T-helper 2 cell treated with Interferon-gamma antibody and Interleukin-4, amounts not matched to agents 5 μg/mL and 100 μg/mL, for 36 hours (primary cell): Measurements from ENCODE around the gene COL18A1.

ENCODE experiments used
- DNase-seq: peaks from one replicate; pipeline ENCODE4 v3.0.0; 2021; ENCODE audit warnings: low spot score
- H3K27ac Mint-ChIP-seq: one replicate; pipeline ENCODE4 v1.8.0; 2021; ENCODE audit warnings: mild to moderate bottlenecking, mixed read lengths
- H3K27me3 Mint-ChIP-seq: one replicate; pipeline ENCODE4 v1.8.0; 2021; ENCODE audit warnings: low read depth, mixed read lengths
- H3K36me3 Mint-ChIP-seq: one replicate; pipeline ENCODE4 v1.8.0; 2021; ENCODE audit warnings: low read depth, mixed read lengths
- H3K4me1 Mint-ChIP-seq: one replicate; pipeline ENCODE4 v1.8.0; 2021; ENCODE audit warnings: low read depth, mixed read lengths
- H3K4me3 Mint-ChIP-seq: one replicate; pipeline ENCODE4 v1.8.0; 2022; ENCODE audit warnings: mild to moderate bottlenecking, moderate library complexity, mixed read lengths
- H3K9me3 Mint-ChIP-seq: one replicate; pipeline ENCODE4 v1.8.0; 2021; ENCODE audit warnings: mixed read lengths

The COL18A1 gene

DNA sequence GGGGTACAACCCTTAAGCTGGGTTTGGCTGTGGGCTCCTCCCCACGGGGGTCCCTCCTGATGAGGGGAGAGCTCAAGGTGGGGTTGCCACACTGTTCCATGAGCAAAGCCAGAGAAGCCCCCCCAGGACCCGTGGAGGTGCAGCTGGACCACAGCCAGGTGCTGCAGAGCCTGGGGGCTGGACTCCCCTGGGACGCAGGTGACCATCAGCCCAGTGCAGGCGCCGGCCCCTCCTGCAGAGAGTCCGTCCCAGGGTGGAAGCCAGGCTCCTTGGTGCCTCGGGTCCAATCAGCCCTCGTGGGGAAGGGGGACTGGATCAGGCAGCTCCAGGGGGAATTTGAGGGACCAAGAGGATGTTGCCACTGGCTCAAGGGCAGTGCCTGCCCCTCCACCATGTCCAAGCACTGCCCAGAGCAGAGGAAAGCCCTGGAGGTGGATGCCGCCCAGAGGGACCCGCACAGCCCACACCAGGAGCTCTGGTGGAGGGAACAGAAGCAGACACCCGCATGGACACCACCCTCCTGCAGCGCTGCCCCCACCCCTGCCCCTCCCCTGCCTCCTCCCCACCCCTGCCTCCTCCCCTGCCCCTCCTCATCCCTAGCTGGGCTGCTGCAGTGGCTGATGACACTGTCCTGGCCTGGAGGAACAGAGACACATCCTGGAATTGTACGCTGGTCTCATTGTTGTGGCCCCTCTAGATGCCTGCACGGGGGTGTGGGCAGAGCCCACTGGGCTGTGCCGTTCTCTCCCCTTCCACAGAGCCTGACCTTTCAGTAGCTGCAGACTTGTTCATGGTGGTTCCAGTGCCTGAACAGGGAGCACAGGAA is 30.8 kb upstream of the COL18A1 start:
- H3K9me3 Mint-ChIP-seq = no peaks in the 10 kb centered on the region

DNA sequence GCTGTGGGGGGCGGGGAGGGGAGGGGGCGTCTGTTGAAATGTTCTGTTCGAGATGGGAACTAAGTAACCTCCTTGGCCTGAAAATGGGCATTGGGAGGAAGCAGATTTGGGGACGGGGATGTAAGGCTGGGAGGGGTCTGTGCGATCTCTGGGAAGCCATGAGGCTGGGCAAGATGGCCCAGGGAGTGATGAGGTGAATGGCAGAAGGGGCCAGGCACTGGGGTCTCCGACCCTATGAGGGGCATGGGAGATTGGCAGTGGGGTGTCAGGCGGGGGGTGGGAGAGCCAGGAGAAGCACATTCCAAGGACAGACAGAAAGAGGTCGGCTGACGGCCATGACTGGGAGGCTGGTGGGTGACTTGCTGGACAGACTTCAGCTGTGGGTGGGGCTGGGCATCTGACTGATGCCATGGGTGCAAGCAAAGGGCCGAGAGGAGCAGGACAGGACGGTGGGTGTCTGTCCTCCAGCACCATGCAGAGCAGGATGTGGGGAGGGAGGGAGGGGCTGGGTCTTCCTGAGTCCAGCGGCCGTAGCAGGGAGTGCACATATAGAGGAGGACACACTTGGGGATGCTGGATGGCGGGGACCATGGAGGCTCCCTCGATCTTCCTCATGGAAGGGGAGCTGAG is 30.0 kb upstream of the COL18A1 start:
- Mint-ChIP-seq H3K4me3 (no peak overlapping the region), H3K36me3 (no peaks in the 10 kb centered on the region), H3K27ac (no peak overlapping the region), H3K27me3 (peaks cover 17% of the 10 kb centered on the region), H3K9me3 (no peaks in the 10 kb centered on the region), H3K4me1 (peaks cover 7% of the 10 kb centered on the region)
- no peak for DNase-seq

More for the DNA sequence above, 30.8 kb upstream of the COL18A1 start:
- Mint-ChIP-seq H3K27ac (no peak overlapping the region), H3K36me3 (no peaks in the 10 kb centered on the region), H3K27me3 (peaks cover 16% of the 10 kb centered on the region), H3K4me1 (peaks cover 7% of the 10 kb centered on the region), H3K4me3 (no peak overlapping the region)
- no peak for DNase-seq

DNA sequence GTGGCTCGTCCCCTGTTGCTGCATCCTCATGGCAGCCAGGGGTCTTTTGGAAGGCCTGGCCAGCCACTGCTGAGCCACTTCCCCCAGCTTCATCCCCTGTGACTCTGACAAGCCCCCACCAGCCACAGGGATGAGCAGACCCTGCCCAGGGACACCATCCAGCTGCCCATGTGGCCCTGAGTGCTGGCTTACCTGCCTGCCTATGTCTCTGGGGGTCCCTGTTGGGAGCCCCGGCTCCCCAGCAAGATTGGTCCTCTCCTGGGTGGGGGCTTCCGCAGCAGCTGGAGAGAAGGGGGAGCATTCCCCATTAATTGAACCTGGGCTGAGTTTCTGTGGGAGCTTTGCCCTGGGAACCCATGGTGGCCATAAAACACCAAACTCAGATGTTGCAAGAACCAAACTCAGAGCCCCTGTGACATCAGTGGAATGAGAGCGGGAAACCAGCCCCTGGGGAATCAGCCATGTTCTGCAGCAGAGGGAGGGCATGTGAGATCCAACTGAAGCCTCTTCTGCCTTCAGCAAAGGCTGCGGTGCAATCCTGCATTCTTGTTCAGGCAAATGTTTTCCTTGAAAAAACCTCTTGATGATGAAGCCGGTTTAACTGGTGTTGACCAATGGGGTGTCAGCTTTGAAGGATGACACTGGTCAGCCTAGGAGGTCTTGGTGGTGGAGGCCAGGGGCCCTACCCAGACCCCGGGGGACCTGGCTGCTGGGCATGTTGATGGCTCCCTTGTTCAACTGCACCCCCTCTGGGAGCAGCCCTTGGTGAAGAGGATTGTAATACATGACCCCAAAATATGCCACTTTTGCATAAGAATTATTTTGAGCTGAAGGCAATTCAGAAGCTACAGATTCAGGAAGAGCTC is 28.3 kb upstream of the COL18A1 start:
- H3K9me3 Mint-ChIP-seq = no peaks in the 10 kb centered on the region
- no peaks in the 10 kb centered on the region for H3K36me3 Mint-ChIP-seq
- no peak for DNase-seq
- no peak overlapping the region for H3K4me3 Mint-ChIP-seq
- peaks cover 14% of the 10 kb centered on the region for H3K27me3 Mint-ChIP-seq
- H3K4me1 Mint-ChIP-seq = no peaks in the 10 kb centered on the region
- no peak overlapping the region for H3K27ac Mint-ChIP-seq

DNA sequence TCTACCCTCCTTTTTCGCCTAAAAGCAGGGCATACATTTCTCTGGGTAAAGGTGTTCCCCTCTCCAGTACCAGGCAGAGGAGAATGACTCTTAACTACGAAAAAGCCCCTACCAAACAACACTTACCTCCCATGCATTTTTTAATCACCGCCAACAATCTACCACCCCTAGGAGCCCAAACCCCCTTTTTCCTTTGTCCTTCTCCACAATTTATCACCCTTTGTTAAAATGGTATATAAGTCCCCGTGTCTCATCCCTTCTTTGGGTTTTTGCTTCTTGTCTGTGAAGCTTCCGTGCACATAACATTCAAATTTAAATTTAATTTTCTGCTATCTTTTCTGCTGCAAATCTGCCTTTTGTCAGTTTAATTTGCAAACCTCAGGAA is 27.6 kb upstream of the COL18A1 start:
- Mint-ChIP-seq H3K27me3 (peaks cover 12% of the 10 kb centered on the region), H3K4me1 (no peaks in the 10 kb centered on the region), H3K27ac (no peak overlapping the region), H3K4me3 (no peak overlapping the region), H3K36me3 (no peaks in the 10 kb centered on the region), H3K9me3 (no peaks in the 10 kb centered on the region)
- DNase-seq = no peak

DNA sequence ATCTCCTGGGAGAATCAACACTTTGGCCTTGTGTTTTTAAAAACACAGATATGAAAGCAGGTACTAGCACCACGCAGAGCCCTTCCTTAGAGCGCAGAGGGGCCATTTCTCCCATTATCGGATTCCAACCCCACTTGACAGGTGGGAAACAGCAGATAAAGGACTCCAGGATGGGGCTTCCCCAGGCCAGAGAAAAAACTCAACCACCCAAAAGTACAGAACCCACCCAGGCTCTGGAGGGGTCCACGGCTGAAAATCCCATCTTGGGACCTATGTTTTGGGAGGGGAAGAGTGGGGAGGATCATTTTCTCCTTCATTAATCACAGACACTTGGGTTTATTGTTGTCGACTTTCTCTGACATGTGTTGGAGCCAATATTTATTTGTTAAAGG is 27.1 kb upstream of the COL18A1 start:
- H3K27me3 Mint-ChIP-seq = peaks cover 10% of the 10 kb centered on the region
- no peak overlapping the region for H3K27ac Mint-ChIP-seq
- H3K9me3 Mint-ChIP-seq = no peaks in the 10 kb centered on the region
- DNase-seq = no peak
- H3K4me3 Mint-ChIP-seq = no peak overlapping the region
- no peaks in the 10 kb centered on the region for H3K4me1 Mint-ChIP-seq
- no peaks in the 10 kb centered on the region for H3K36me3 Mint-ChIP-seq

DNA sequence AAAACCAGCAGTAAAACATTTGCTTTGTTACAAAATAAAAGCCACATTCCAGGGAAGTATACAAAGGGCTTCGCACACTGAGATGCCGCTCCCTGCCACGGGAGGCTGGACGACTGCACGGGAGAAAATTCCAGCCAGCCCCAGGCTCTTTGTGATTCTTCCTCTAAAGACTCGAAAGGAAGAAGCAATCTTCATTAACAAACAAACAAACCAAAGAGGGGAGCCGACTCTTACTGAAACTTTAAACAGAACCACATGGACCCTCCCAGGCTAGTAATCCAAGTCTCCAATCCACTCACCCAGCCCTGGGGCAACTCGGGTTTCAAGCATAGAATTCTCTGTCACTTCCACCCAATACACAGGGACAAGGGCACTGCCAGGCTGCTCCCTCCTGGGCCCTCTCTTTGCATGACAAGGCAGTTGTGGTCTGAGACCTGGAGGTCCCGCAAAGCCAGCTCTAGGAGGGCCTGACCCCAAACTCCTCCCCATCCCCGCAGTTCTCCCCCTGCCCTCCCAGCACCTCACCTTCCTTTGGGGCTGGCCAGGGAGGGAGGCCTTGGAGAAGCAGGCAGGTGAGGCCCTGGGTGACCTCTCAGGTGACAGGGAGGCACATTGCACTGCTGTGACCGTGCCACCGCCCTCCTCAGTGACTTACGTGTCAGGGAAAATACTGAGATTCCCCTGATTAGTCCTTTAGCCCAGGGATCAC is 26.6 kb upstream of the COL18A1 start:
- DNase-seq = no peak
- Mint-ChIP-seq H3K4me3 (no peak overlapping the region), H3K9me3 (no peaks in the 10 kb centered on the region), H3K27me3 (peaks cover 8% of the 10 kb centered on the region), H3K36me3 (no peaks in the 10 kb centered on the region), H3K4me1 (no peaks in the 10 kb centered on the region), H3K27ac (no peak overlapping the region)

DNA sequence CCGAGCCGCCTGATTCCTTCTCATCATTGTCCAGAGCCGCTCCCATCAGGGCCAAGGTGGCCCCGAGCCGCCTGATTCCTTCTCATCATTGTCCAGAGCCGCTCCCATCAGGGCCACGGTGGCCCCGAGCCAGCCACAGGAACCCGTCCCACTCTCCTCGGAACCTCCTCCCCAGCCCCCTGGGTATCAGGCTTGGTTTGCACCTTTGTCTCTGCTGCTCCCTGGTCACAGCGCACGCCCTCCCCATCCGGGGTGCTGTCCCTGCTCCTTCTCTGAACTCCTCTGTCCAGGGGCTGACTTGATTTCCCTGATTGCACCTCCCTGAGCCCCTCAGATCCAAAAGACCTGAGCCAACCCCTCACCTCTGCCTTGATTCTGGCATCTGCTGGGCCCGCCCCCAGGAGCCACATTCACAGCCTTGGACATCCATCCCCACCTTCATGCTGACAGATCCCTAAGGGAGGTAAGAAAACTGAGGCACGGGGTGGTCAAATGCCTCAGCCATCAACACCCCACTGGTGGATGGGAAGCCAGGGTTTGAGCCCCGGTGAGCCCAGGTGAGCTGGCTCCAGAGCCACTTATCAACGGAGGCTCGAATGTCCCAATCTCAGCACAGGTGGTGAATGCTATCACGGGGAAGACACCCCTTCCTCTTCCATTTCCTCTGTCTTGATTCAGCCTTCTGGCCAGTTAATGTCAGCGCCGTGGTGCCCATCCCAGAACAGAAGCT is 25.6 kb upstream of the COL18A1 start:
- Mint-ChIP-seq H3K4me1 (no peaks in the 10 kb centered on the region), H3K4me3 (no peak overlapping the region), H3K27ac (no peak overlapping the region), H3K9me3 (no peaks in the 10 kb centered on the region), H3K27me3 (peaks cover 8% of the 10 kb centered on the region), H3K36me3 (no peaks in the 10 kb centered on the region)
- no peak for DNase-seq

DNA sequence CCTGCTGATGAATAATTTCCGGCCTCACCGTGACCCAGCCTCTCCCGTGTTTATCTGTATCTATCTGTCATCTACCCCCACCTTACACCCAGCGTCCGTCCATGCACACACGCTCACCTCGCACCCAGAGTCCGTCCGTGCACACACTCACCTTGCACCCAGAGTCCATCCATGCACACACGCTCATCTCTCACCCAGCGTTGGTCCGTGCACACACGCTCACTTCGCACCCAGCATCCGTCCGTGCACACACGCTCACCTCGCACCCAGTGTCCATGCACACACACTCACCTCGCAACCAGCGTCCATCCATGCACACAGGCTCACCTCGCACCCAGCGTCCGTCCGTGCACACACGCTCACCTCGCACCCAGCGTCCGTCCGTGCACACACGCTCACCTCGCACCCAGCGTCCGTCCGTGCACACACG is 25.0 kb upstream of the COL18A1 start:
- peaks cover 8% of the 10 kb centered on the region for H3K27me3 Mint-ChIP-seq
- H3K36me3 Mint-ChIP-seq = no peaks in the 10 kb centered on the region
- no peak overlapping the region for H3K27ac Mint-ChIP-seq
- no peak overlapping the region for H3K4me3 Mint-ChIP-seq
- no peaks in the 10 kb centered on the region for H3K9me3 Mint-ChIP-seq
- no peaks in the 10 kb centered on the region for H3K4me1 Mint-ChIP-seq
- DNase-seq = no peak

DNA sequence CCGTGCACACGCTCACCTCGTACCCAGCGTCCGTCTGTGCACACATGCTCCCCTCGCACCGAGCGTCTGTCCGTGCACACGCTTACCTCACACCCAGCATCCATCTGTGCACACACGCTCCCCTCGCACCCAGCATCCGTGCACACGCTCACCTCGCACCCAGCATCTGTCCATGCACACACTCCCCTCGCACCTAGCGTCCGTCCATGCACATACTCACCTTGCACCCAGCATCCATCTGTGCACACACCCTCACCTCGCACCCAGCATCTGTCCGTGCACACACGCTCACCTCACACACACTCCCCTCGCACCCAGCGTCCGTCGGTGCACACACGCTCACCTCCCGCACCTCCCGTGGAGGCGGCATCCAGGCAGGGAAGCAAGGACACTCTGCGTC is 24.4 kb upstream of the COL18A1 start:
- Mint-ChIP-seq H3K27me3 (peaks cover 10% of the 10 kb centered on the region), H3K36me3 (no peaks in the 10 kb centered on the region), H3K4me1 (no peaks in the 10 kb centered on the region), H3K27ac (no peak overlapping the region), H3K9me3 (no peaks in the 10 kb centered on the region), H3K4me3 (no peak overlapping the region)
- no peak for DNase-seq

DNA sequence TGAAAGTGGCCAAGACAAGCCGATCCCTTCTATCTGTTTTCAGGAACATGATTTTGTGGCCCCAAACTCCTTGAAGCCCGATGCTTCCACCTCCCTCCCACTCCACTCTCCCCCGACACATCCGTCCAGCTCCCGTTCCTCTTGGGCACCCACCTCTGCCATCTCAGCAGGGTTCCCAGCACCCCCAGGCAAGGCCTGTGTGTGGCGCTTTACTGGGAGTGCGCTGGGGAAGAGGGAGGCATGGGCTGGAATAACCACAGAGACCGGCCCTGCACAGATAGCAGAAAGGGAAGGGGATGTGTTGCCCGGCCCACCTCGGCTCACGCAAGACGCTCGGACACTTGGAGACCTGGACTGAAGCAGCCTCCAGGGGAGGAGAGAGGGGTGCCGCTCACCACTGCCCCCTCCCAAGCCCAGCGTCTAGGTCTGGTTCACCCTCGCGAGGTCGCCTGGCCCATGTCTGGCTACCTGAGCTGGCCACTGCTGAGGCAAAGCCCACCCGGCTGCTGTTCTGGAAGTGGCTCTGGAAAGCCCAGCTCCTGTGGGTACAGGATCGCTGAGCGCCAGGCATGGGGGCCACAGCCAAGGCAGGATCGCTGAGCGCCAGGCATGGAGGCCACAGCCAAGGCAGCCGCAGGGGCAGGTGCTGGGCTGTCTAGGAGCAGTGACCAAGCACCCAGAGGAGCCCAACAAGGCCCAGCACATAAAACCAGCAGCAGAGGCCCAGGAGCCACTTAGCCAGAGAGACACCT is 23.8 kb upstream of the COL18A1 start:
- H3K4me1 Mint-ChIP-seq = no peaks in the 10 kb centered on the region

DNA sequence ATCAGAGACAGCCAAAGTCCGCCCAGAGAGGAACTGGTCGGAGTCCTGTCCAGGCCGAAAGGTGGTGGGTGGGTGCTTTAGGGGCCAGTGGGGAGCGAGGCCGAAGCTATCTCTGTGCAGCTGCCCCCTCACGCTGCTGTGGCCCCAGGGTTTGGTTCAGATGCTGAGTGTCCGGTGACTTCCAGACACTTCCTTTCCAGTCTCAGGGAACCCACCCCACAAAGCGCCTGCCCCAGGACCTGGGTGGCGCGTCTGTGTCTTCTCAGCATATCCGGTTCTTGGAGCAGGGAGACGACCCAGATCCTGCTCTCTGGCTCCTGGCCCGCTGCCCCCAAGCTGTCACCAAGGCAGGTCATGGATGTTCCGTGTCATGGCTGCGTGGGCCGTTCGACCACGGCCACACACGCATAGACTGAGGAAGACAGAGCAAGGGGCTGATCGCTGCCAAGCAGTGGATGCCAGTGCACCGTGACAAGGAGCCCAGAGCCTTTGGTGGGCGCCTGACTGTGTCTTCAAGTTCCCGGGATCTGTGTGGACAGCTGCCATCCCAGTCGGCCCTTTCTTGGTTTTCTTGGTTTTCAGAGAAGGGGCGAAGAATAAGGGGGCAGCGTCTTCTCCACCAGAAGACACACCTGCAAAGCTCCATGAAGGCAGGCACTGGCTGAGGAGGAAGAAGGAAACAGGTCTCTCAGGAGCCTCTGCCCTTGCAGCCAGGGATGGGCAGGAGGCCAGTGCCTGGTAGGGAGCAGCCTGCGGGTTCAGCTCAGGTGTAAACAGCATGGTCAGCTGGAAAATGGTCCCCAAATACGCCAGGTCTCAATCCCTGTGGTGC is 22.9 kb upstream of the COL18A1 start:
- H3K9me3 Mint-ChIP-seq = no peaks in the 10 kb centered on the region
- H3K27ac Mint-ChIP-seq = no peak overlapping the region
- H3K36me3 Mint-ChIP-seq = no peaks in the 10 kb centered on the region
- H3K4me1 Mint-ChIP-seq = no peaks in the 10 kb centered on the region
- H3K4me3 Mint-ChIP-seq = no peak overlapping the region
- H3K27me3 Mint-ChIP-seq = peaks cover 8% of the 10 kb centered on the region
- no peak for DNase-seq

More for the DNA sequence above, 23.8 kb upstream of the COL18A1 start:
- Mint-ChIP-seq H3K27me3 (peaks cover 10% of the 10 kb centered on the region), H3K27ac (no peak overlapping the region), H3K36me3 (no peaks in the 10 kb centered on the region), H3K9me3 (no peaks in the 10 kb centered on the region), H3K4me3 (no peak overlapping the region)
- DNase-seq = no peak

DNA sequence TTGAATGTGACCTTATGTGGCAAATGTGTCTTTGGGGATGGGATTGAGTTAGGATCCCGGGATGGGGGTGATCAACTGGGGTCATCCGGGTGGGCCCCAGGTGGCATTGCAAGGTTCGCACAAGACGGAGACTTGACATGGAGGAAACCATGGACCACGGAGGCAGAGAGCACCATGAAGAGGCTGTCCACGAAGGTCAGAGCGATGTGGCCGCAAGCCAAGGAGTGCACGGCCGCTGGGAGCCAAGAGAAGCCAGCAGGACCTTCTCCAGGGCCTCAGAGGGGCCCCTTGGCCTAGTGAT is 22.3 kb upstream of the COL18A1 start:
- DNase-seq = no peak
- H3K4me3 Mint-ChIP-seq = no peak overlapping the region
- peaks cover 5% of the 10 kb centered on the region for H3K27me3 Mint-ChIP-seq
- no peaks in the 10 kb centered on the region for H3K9me3 Mint-ChIP-seq
- H3K27ac Mint-ChIP-seq = no peak overlapping the region
- H3K4me1 Mint-ChIP-seq = no peaks in the 10 kb centered on the region
- no peaks in the 10 kb centered on the region for H3K36me3 Mint-ChIP-seq
